ENCODE measurements around the gene GAB3.
"Not testable (repeated sequence)": the region's sequence is repeated elsewhere in the genome, so short reads cannot be mapped to it uniquely, and the experiment has no call there.

Gene GAB3

DNA sequence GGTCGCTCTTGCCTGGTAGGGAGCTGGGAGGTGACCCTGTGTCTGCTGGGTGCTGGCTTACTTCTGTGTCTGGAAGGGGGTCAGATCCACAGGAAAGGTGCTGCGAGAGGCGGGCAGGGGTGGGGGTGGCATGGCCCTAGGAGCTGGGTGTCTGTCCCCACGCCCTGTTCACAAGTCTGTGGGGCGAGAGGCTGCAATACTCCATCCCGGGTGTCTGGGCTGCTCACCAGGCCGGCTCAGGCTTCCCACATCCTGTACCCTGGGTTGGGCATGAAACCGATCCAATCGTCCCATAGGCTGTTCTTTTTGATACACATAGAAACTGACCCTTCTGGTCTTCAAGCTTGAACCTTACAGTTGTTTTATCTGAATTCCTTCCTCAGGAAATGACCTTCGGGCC is 96.5 kb downstream of the GAB3 start:
- Histone ChIP-seq H3K9me2 (ENCODE audit: low read depth, low read length) (no peaks in the 10 kb centered on the region), H3K9me3 (ENCODE audit: low read length) (no peaks in the 10 kb centered on the region), H4K20me1 (ENCODE audit: insufficient read depth, low read length) (no peaks in the 10 kb centered on the region), H3K79me2 (ENCODE audit: insufficient read depth, low read length) (no peaks in the 10 kb centered on the region), H3F3A (ENCODE audit: insufficient read depth, low read length) (no peaks in the 10 kb centered on the region), H2AFZ (ENCODE audit: low read length) (no peak overlapping the region), H3K4me3 (ENCODE audit: low read depth, low read length, poor library complexity, severe bottlenecking) (no peak overlapping the region), H3K36me3 (ENCODE audit: insufficient read depth, low read length) (no peaks in the 10 kb centered on the region), H3K4me2 (ENCODE audit: low read length) (no peak overlapping the region), H3K27ac (ENCODE audit: low read depth, low read length, poor library complexity, severe bottlenecking) (no peak overlapping the region), H3K9ac (ENCODE audit: low read length) (no peak overlapping the region), H3K27me3 (ENCODE audit: insufficient read depth, low read length) (no peaks in the 10 kb centered on the region), H3K4me1 (ENCODE audit: insufficient read depth, low read length, severe bottlenecking) (no peaks in the 10 kb centered on the region)
- TF ChIP-seq EZH2 (IDR thresholded peaks at IDR 0.05; ENCODE audit: borderline replicate concordance, low read length): no peak
- TF ChIP-seq, protein P1, sequence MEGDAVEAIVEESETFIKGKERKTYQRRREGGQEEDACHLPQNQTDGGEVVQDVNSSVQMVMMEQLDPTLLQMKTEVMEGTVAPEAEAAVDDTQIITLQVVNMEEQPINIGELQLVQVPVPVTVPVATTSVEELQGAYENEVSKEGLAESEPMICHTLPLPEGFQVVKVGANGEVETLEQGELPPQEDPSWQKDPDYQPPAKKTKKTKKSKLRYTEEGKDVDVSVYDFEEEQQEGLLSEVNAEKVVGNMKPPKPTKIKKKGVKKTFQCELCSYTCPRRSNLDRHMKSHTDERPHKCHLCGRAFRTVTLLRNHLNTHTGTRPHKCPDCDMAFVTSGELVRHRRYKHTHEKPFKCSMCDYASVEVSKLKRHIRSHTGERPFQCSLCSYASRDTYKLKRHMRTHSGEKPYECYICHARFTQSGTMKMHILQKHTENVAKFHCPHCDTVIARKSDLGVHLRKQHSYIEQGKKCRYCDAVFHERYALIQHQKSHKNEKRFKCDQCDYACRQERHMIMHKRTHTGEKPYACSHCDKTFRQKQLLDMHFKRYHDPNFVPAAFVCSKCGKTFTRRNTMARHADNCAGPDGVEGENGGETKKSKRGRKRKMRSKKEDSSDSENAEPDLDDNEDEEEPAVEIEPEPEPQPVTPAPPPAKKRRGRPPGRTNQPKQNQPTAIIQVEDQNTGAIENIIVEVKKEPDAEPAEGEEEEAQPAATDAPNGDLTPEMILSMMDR (IDR thresholded peaks at IDR 0.05; ENCODE audit: low read length): no peak

DNA sequence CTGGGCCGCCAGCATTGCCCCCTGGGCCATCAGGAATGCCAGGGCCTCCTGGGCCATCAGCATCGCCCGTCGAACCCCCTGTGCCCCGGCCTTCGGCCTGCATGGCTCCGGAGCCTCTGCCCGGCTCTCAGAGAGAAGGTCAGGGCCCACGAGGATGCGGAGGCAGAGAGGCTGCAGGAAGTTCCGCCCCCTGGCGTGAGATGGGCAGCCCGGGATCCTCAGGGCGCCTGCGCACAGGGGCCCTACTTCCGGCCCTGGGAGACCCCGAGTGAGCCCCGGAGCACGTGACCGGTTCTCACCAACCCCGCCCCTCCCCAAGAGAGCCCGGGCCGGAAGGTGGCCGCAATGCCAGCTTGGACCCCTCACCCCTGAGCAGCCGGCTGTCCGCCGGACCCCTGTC is 97.5 kb downstream of the GAB3 start, which contains the start of gene CTAG2:
CTAG2 (minus strand) TSS at position 167 of the 400 bp plus-strand sequence; CDS start at position 103, 64 bp downstream.
- H2AFZ ChIP-seq (ENCODE audit: low read length); H3K9me2 ChIP-seq (ENCODE audit: low read depth, low read length); H3K79me2 ChIP-seq (ENCODE audit: insufficient read depth, low read length); H3K4me3 ChIP-seq (ENCODE audit: low read depth, low read length, poor library complexity, severe bottlenecking); H3K36me3 ChIP-seq (ENCODE audit: insufficient read depth, low read length); H3K4me2 ChIP-seq (ENCODE audit: low read length); H3K27me3 ChIP-seq (ENCODE audit: insufficient read depth, low read length); H3F3A ChIP-seq (ENCODE audit: insufficient read depth, low read length); H3K27ac ChIP-seq (ENCODE audit: low read depth, low read length, poor library complexity, severe bottlenecking); H4K20me1 ChIP-seq (ENCODE audit: insufficient read depth, low read length); H3K9ac ChIP-seq (ENCODE audit: low read length); H3K9me3 ChIP-seq (ENCODE audit: low read length); H3K4me1 ChIP-seq (ENCODE audit: insufficient read depth, low read length, severe bottlenecking): not testable (repeated sequence)

DNA sequence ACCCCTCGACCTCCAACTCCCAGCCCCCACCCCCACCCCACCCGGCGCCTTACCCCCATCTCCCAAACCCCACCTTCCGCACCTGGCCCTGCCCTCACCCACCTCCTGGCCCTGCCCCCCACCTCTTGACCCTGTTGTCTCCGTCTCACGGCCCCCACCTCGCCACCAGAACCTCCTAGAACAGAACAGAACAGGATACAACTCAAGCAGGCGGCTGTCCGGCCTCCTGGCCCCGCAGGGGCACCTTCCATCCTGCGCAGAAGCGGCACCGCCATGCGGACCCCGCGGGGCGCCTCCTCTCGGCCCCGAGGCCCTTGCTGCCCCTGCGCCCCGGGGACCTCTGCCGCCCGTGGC is 97.9 kb downstream of the GAB3 start:
- TF ChIP-seq, protein P1 (IDR thresholded peaks at IDR 0.05; ENCODE audit: low read length): no peak
- TF ChIP-seq EZH2 (IDR thresholded peaks at IDR 0.05; ENCODE audit: borderline replicate concordance, low read length): no peak
- Histone ChIP-seq H3F3A (ENCODE audit: insufficient read depth, low read length) (no peaks in the 10 kb centered on the region), H2AFZ (ENCODE audit: low read length) (no peak overlapping the region), H3K9me3 (ENCODE audit: low read length) (no peaks in the 10 kb centered on the region), H3K36me3 (ENCODE audit: insufficient read depth, low read length) (no peaks in the 10 kb centered on the region), H3K9me2 (ENCODE audit: low read depth, low read length) (no peaks in the 10 kb centered on the region), H3K9ac (ENCODE audit: low read length) (no peak overlapping the region), H3K27ac (ENCODE audit: low read depth, low read length, poor library complexity, severe bottlenecking) (no peak overlapping the region), H3K4me3 (ENCODE audit: low read depth, low read length, poor library complexity, severe bottlenecking) (no peak overlapping the region), H3K4me1 (ENCODE audit: insufficient read depth, low read length, severe bottlenecking) (no peaks in the 10 kb centered on the region), H3K27me3 (ENCODE audit: insufficient read depth, low read length) (no peaks in the 10 kb centered on the region), H4K20me1 (ENCODE audit: insufficient read depth, low read length) (no peaks in the 10 kb centered on the region), H3K4me2 (ENCODE audit: low read length) (no peak overlapping the region), H3K79me2 (ENCODE audit: insufficient read depth, low read length) (no peaks in the 10 kb centered on the region)

DNA sequence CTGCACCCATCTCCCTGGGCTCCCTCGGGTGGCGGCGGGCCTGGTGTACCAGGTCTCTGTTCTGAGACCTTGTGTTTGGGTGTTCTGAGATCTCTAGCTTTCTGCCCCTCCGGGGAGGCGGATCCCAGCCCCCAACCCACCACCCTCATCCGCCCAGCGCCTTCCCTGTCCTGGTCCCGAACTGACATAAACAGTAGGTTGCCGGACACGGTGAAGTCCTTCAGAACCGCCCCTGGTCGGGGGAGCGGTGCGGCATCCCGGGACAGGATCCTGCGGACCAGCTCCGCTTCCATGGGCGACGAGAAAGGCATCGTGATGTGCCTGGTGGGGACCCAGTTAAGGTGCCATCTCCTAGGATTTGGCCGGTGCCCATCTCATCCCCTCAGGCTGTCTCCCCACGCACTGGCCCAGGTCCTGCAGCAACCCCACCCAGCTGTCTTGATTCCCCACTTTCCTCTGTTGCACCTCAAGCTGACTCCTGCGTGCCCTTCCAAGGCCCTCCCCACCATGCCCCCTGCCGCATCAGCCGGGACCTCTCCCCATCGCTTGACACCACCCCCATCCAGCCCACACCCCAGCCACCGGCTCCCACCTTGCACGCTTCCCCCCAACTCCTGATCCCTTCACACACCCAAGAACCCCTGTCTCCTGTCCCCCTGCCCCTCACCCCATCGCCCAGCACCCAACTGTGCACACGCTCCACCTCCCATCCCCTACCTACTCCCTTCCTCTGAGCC is 98.4 kb downstream of the GAB3 start:
- H3K79me2 ChIP-seq (ENCODE audit: insufficient read depth, low read length): no peaks in the 10 kb centered on the region
- no peaks in the 10 kb centered on the region for H3K4me1 ChIP-seq (ENCODE audit: insufficient read depth, low read length, severe bottlenecking)
- H3K9ac ChIP-seq (ENCODE audit: low read length): no peak overlapping the region
- no peaks in the 10 kb centered on the region for H3K9me2 ChIP-seq (ENCODE audit: low read depth, low read length)
- no peaks in the 10 kb centered on the region for H3K27me3 ChIP-seq (ENCODE audit: insufficient read depth, low read length)
- no peak for TF ChIP-seq EZH2 (IDR thresholded peaks at IDR 0.05; ENCODE audit: borderline replicate concordance, low read length)
- TF ChIP-seq, protein P1 (IDR thresholded peaks at IDR 0.05; ENCODE audit: low read length): no peak
- no peaks in the 10 kb centered on the region for H3K36me3 ChIP-seq (ENCODE audit: insufficient read depth, low read length)
- no peaks in the 10 kb centered on the region for H3K9me3 ChIP-seq (ENCODE audit: low read length)
- H4K20me1 ChIP-seq (ENCODE audit: insufficient read depth, low read length): no peaks in the 10 kb centered on the region
- no peaks in the 10 kb centered on the region for H3F3A ChIP-seq (ENCODE audit: insufficient read depth, low read length)
- H3K4me2 ChIP-seq (ENCODE audit: low read length): no peak overlapping the region
- H3K27ac ChIP-seq (ENCODE audit: low read depth, low read length, poor library complexity, severe bottlenecking): no peak overlapping the region
- no peak overlapping the region for H2AFZ ChIP-seq (ENCODE audit: low read length)
- no peak overlapping the region for H3K4me3 ChIP-seq (ENCODE audit: low read depth, low read length, poor library complexity, severe bottlenecking)
